Astrocyte (in vitro differentiated cells and primary cell): Measurements from ENCODE around the gene RGR. TPM values are rescaled to one million over a fixed set of nuclear protein-coding genes. Genes with fewer than 3 reads are reported as not detected.
A peak's percentile ranks its signal among the peaks of the same experiment; 100 is the strongest.

Experiments used
- DNase-seq: peaks from one replicate; pipeline ENCODE4 v3.0.0-alpha.2; 2010; ENCODE audit warnings: low read depth
- FAIRE-seq: peaks from 2 replicates; lab custom pipeline; 2011; peaks lifted over from hg19 to GRCh38; lab: Jason Lieb, UNC
- H2AFZ ChIP-seq: 2 replicates; pipeline ENCODE4 v1.6.0; 2012; ENCODE audit warnings: low read depth, low read length, inconsistent platforms
- H3K27ac ChIP-seq: 2 replicates; pipeline ENCODE4 v1.5.1; 2011; ENCODE audit warnings: low read depth, low read length, inconsistent platforms
- H3K27me3 ChIP-seq: 2 replicates; pipeline ENCODE4 v1.6.0; 2011; ENCODE audit warnings: low read length, inconsistent platforms; ENCODE audit not compliant: insufficient read depth
- H3K36me3 ChIP-seq: 2 replicates; pipeline ENCODE4 v1.5.1; 2011; ENCODE audit warnings: low read length, inconsistent platforms; ENCODE audit not compliant: insufficient read depth
- H3K4me1 ChIP-seq: 2 replicates; pipeline ENCODE4 v1.5.1; 2011; ENCODE audit warnings: low read length, inconsistent platforms; ENCODE audit not compliant: insufficient read depth
- H3K4me2 ChIP-seq: 2 replicates; pipeline ENCODE4 v1.6.0; 2012; ENCODE audit warnings: low read length, inconsistent platforms
- H3K4me3 ChIP-seq: 2 replicates; pipeline ENCODE4 v1.5.1; 2011; ENCODE audit warnings: low read depth, mild to moderate bottlenecking, low read length, inconsistent platforms; ENCODE audit not compliant: insufficient read depth
- H3K79me2 ChIP-seq: 2 replicates; pipeline ENCODE4 v1.6.0; 2012; ENCODE audit warnings: mild to moderate bottlenecking, low read length, inconsistent platforms; ENCODE audit not compliant: insufficient read depth
- H3K9ac ChIP-seq: 2 replicates; pipeline ENCODE4 v1.6.0; 2012; ENCODE audit warnings: mild to moderate bottlenecking, low read length, inconsistent platforms
- H3K9me3 ChIP-seq: 2 replicates; pipeline ENCODE4 v1.5.1; 2012; ENCODE audit warnings: low read depth, mild to moderate bottlenecking, low read length, inconsistent platforms; ENCODE audit not compliant: insufficient read depth
- H4K20me1 ChIP-seq: 2 replicates; pipeline ENCODE4 v1.6.0; 2012; ENCODE audit warnings: low read length, inconsistent platforms; ENCODE audit not compliant: insufficient read depth
- H3K27ac Mint-ChIP-seq: one replicate; pipeline ENCODE4 v1.8.0; 2021; ENCODE audit warnings: mild to moderate bottlenecking, mixed read lengths; ENCODE audit not compliant: unreplicated experiment
- H3K27me3 Mint-ChIP-seq: one replicate; pipeline ENCODE4 v1.8.0; 2021; ENCODE audit warnings: low read depth, mixed read lengths; ENCODE audit not compliant: unreplicated experiment
- H3K36me3 Mint-ChIP-seq: one replicate; pipeline ENCODE4 v1.8.0; 2021; ENCODE audit warnings: low read depth, mixed read lengths; ENCODE audit not compliant: unreplicated experiment
- H3K4me1 Mint-ChIP-seq: one replicate; pipeline ENCODE4 v1.8.0; 2021; ENCODE audit warnings: low read depth, mixed read lengths; ENCODE audit not compliant: unreplicated experiment
- H3K4me3 Mint-ChIP-seq: one replicate; pipeline ENCODE4 v1.8.0; 2021; ENCODE audit warnings: mild to moderate bottlenecking, moderate library complexity, mixed read lengths; ENCODE audit not compliant: unreplicated experiment
- H3K9me3 Mint-ChIP-seq: one replicate; pipeline ENCODE4 v1.8.0; 2021; ENCODE audit warnings: mild to moderate bottlenecking, mixed read lengths; ENCODE audit not compliant: unreplicated experiment
- EZH2 ChIP-seq: IDR thresholded peaks from 2 replicates; pipeline ENCODE4 v1.6.1; 2012; ENCODE audit warnings: mild to moderate bottlenecking, low read length, inconsistent platforms; ENCODE audit not compliant: insufficient read depth
- total RNA-seq: library from RNA; stranded (reverse); gene quantifications from 2 replicates; pipeline ENCODE4 v1.2.1, GENCODE V29; 2021
- TF ChIP-seq, protein P1 (sequence below): IDR thresholded peaks from 2 replicates; pipeline ENCODE4 v1.5.1; 2011; ENCODE audit warnings: low read depth, mild to moderate bottlenecking, inconsistent platforms, low read length, moderate library complexity; ENCODE audit not compliant: insufficient read depth

Gene RGR
- total RNA-seq, 1 donor from 2014 or later: not detected

DNA sequence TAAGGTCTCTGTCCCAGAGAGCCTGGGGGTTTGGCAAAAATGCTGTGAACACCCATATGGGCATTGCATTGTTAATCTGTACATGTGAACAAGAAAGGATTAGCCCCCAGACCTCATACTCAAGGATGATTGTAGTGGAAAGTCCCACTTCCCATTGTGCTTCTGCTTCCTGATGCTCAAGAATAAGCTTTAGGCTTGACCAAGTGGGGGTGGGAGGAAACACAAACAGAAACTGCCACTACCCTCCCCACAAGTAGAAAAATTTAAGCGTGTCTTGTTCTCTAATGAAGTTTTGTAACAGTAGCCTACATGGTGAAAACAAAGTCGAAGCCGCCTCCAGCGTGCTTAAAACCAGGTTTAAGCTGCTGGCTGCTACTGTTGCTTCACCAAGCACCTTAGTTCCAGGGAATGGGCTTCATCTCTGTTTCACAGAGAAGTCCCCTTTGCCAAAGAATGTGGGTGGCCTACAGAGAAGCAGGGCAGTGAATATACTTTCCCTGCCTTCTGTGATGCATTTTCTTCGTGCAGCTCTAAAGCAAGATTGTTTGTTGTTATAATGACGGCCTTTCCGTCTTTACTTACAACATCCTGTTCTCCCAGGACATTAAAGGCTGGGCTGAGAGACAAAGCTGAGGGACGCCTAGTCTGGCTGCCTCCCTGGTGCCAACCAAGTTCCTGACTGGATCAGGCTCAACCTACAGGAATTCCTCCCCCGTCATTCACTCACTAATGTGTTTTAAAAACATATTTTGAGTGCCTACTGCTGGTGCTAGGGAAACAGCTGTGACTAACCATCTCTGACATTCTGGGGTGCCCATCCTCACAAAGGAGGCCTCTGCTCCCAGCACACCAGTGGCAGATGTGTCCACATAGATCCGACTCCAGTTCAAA, 51.5 kb downstream of the RGR start:
- Histone ChIP-seq H3K9me3 (no peaks in the 10 kb centered on the region), H3K4me3 (peak overlapping the region; percentile 14), H4K20me1 (no peaks in the 10 kb centered on the region), H2AFZ (peak overlapping the region; percentile 65), H3K4me1 (peaks cover 12% of the 10 kb centered on the region), H3K9ac (peak overlapping the region; percentile 64), H3K79me2 (no peaks in the 10 kb centered on the region), H3K27me3 (no peaks in the 10 kb centered on the region), H3K36me3 (no peaks in the 10 kb centered on the region), H3K4me2 (peak overlapping the region; percentile 77), H3K27ac (peak overlapping the region; percentile 82)
- no peak for TF ChIP-seq EZH2
- TF ChIP-seq, protein P1, sequence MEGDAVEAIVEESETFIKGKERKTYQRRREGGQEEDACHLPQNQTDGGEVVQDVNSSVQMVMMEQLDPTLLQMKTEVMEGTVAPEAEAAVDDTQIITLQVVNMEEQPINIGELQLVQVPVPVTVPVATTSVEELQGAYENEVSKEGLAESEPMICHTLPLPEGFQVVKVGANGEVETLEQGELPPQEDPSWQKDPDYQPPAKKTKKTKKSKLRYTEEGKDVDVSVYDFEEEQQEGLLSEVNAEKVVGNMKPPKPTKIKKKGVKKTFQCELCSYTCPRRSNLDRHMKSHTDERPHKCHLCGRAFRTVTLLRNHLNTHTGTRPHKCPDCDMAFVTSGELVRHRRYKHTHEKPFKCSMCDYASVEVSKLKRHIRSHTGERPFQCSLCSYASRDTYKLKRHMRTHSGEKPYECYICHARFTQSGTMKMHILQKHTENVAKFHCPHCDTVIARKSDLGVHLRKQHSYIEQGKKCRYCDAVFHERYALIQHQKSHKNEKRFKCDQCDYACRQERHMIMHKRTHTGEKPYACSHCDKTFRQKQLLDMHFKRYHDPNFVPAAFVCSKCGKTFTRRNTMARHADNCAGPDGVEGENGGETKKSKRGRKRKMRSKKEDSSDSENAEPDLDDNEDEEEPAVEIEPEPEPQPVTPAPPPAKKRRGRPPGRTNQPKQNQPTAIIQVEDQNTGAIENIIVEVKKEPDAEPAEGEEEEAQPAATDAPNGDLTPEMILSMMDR: no peak
- no peaks in the 10 kb centered on the region for H3K9me3 Mint-ChIP-seq
- DNase-seq (peak; percentile 66), FAIRE-seq (peak; percentile 84)
- peak overlapping the region; percentile 62 for H3K27ac Mint-ChIP-seq
- no peak overlapping the region for H3K4me3 Mint-ChIP-seq
- peaks cover 8% of the 10 kb centered on the region for H3K4me1 Mint-ChIP-seq
- H3K27me3 Mint-ChIP-seq: no peaks in the 10 kb centered on the region
- no peaks in the 10 kb centered on the region for H3K36me3 Mint-ChIP-seq

DNA sequence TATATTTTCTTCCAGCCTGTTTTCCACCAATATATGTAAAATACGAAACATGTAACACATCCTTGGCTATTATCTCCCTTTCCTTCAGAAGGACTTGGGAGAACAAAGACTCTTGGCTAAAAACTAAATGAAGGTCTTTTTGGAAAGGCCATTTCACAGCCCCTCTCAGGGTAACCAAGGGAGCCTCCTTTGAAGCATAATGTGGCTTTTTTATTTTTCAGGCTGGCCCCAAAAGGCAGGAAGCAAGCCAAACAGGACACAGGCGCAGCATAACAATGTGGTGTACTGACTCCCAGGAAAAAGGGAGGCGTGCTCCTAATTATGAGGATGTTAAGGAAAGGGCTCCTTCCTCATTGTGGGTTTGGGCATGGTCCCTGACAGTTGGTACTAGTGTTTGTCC, 53.2 kb downstream of the RGR start:
- no peaks in the 10 kb centered on the region for H3K9me3 ChIP-seq
- peaks cover 11% of the 10 kb centered on the region for H3K4me1 Mint-ChIP-seq
- no peaks in the 10 kb centered on the region for H3K27me3 Mint-ChIP-seq
- FAIRE-seq (no peak), DNase-seq (no peak)
- TF ChIP-seq EZH2: no peak
- TF ChIP-seq, protein P1: no peak
- no peak overlapping the region for H3K4me3 ChIP-seq
- no peaks in the 10 kb centered on the region for H3K9me3 Mint-ChIP-seq
- no peaks in the 10 kb centered on the region for H3K79me2 ChIP-seq
- H3K27ac ChIP-seq: no peak overlapping the region
- H3K9ac ChIP-seq: no peak overlapping the region
- H2AFZ ChIP-seq: no peak overlapping the region
- no peak overlapping the region for H3K27ac Mint-ChIP-seq
- H3K36me3 Mint-ChIP-seq: no peaks in the 10 kb centered on the region
- no peaks in the 10 kb centered on the region for H3K27me3 ChIP-seq
- no peaks in the 10 kb centered on the region for H4K20me1 ChIP-seq
- peaks cover 12% of the 10 kb centered on the region for H3K4me1 ChIP-seq
- no peak overlapping the region for H3K4me2 ChIP-seq
- no peak overlapping the region for H3K4me3 Mint-ChIP-seq
- H3K36me3 ChIP-seq: no peaks in the 10 kb centered on the region

DNA sequence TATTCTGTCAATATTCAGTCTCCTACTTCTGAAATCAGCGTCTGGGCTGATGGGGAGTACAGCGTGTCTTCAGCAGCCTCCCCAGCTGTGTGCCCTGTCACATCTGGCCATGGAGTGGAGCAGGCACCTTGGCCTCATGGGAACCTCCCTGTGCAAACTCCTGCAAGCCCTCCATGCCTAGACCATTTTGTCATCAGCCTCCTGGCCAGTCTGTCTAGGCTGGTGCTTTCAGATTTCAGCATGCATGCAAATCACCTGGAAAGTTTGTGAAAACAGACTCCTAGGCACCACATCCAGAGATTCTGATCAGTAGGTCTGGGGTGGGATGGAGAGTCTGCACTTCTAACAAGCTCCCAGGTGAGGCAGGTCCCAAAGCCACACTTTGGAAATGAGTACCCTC, 57.4 kb downstream of the RGR start:
- H3K27me3 Mint-ChIP-seq: peaks cover 2% of the 10 kb centered on the region
- H3K9ac ChIP-seq: no peak overlapping the region
- peak overlapping the region; percentile 10 for H3K4me3 Mint-ChIP-seq
- H3K9me3 Mint-ChIP-seq: no peaks in the 10 kb centered on the region
- H2AFZ ChIP-seq: no peak overlapping the region
- no peak overlapping the region for H3K4me2 ChIP-seq
- no peaks in the 10 kb centered on the region for H3K36me3 ChIP-seq
- FAIRE-seq (no peak), DNase-seq (no peak)
- no peaks in the 10 kb centered on the region for H3K4me1 ChIP-seq
- H3K27ac ChIP-seq: no peak overlapping the region
- H3K79me2 ChIP-seq: no peaks in the 10 kb centered on the region
- H3K4me1 Mint-ChIP-seq: peaks cover 6% of the 10 kb centered on the region
- peak overlapping the region; percentile 20 for H3K27ac Mint-ChIP-seq
- no peak for TF ChIP-seq EZH2
- TF ChIP-seq, protein P1: no peak
- H3K9me3 ChIP-seq: no peaks in the 10 kb centered on the region
- H3K4me3 ChIP-seq: no peak overlapping the region
- no peaks in the 10 kb centered on the region for H3K36me3 Mint-ChIP-seq
- no peaks in the 10 kb centered on the region for H4K20me1 ChIP-seq
- H3K27me3 ChIP-seq: no peaks in the 10 kb centered on the region
